H54 (cell line): ENCODE measurements around the gene CHST12.
"Not testable (repeated sequence)": the region's sequence is repeated elsewhere in the genome, so short reads cannot be mapped to it uniquely, and the experiment has no call there.

Source experiments
- DNase-seq: peaks from one replicate; pipeline ENCODE4 v3.0.0; 2011; ENCODE audit warnings: low spot score, mixed read lengths; ENCODE audit not compliant: insufficient read length
- FAIRE-seq: peaks from 3 replicates; lab custom pipeline; 2011; peaks lifted over from hg19 to GRCh38; lab: Jason Lieb, UNC
- POLR2A ChIP-seq: IDR thresholded peaks from 2 replicates; pipeline ENCODE4 v1.6.1; 2011; ENCODE audit warnings: low read depth, mild to moderate bottlenecking, low read length

CHST12 gene

GRCh38 chr7:2384354-2385243 lies 18.8 kb upstream of the CHST12 start:
- FAIRE-seq (no peak), DNase-seq (no peak)
- no peak for TF ChIP-seq POLR2A

GRCh38 chr7:2386122-2386521 lies 17.3 kb upstream of the CHST12 start:
- DNase-seq, FAIRE-seq: not testable (repeated sequence)

GRCh38 chr7:2386964-2387669 lies 16.3 kb upstream of the CHST12 start:
- FAIRE-seq (no peak), DNase-seq (no peak)
- no peak for TF ChIP-seq POLR2A

GRCh38 chr7:2387897-2388636 lies 15.3 kb upstream of the CHST12 start:
- FAIRE-seq, result no peak
- no peak for TF ChIP-seq POLR2A
- DNase-seq, result no peak

- TF ChIP-seq POLR2A, result no peak
- no peak for FAIRE-seq
- no peak for DNase-seq
These were observed 14.8 kb upstream of the CHST12 start for GRCh38 chr7:2388637-2388954.

- not testable (repeated sequence) for DNase-seq, FAIRE-seq
These were observed 13.2 kb upstream of the CHST12 start for GRCh38 chr7:2390020-2390816.

DNA sequence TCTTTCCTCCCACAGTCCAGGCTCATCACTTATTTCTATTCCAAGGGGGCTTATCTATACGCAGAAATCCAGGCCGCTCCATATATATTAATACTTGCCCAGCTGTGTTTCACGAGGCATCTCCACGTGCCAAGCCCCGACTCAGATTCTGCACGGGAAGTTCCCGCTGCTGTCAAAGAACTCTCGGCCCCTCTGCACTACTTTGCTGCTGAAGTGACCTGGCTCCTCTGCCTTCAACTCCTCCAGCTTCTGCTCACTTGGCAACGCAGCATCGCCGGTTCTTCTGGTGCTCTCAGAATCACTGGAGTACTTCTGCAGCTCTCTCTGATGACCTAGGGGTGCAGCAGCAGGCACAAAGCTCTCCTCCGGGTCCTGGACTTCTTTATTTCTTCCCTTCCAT lies 9.7 kb upstream of the CHST12 start:
- no peak for TF ChIP-seq POLR2A
- no peak for DNase-seq
- no peak for FAIRE-seq

GRCh38 chr7:2394566-2395082 lies 8.8 kb upstream of the CHST12 start:
- no peak for TF ChIP-seq POLR2A
- FAIRE-seq, result no peak
- DNase-seq, result no peak

DNA sequence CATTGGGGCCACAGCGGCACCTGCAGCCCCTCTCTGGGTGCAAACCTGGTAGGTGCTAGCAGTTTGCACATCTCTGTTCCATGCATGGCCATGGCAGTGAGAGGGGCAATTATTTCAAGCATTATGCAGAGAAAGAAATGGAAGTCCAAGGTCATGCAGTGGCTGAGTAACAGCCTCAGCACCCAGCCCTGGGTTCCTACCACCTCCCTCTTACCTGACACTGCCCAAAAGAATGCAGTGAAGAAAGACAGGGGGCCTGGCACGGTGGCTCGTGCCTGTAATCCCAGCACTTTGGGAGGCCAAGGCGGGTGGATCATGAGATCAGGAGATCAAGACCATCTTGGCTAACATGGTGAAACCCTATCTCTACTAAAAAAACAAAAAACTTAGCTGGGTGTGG lies 4.9 kb upstream of the CHST12 start:
- no peak for TF ChIP-seq POLR2A
- FAIRE-seq (no peak), DNase-seq (no peak)

DNA sequence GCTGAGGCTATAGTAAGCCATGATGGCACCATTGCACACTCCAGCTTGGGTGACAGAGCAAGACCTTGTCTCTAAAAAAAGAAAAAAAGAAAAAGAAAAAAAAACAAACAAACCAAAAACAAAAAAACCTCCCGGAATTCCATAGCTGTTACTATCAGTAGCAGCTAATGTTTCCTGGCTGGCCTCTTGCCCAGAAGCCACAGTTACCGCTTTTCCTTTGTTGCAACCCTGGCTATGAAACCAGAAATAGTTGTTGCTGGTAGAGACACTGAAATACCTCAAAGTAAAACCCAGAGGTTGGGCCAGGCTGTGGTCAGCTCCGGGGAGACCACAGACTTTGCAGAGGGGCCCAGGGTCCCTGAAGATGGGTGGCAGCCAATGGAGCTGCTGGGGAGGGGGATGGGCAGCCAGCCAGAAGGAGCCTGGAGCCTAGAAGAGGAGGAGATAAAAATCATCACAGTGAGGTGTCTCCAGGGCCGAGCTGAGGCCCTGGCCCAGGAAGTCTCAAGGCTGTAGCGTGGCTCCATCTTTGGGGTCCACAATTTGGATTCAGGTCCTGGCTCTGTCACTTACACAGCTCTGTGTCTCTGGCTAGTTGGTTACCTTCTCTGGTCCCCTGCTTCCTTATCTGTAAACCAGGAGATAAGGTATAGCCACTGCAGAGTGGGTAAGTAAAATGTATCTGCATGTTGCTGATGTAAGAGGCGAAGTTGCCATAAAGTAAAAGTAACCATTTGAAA lies 3.4 kb upstream of the CHST12 start:
- DNase-seq (peak; percentile 97), FAIRE-seq (no peak)
- TF ChIP-seq POLR2A, result 0 out of 2 replicates have a peak, but pooled peaks have one; percentile 10

GRCh38 chr7:2402687-2403013 lies 761 bp upstream of the CHST12 start:
- DNase-seq (no peak), FAIRE-seq (no peak)
- TF ChIP-seq POLR2A, result no peak

GRCh38 chr7:2403718-2404648 lies 572 bp downstream of the CHST12 start:
- peak; percentile 83 for DNase-seq

More at GRCh38 chr7:2403718-2404648, 572 bp downstream of the CHST12 start:
- no peak for FAIRE-seq
- TF ChIP-seq POLR2A, result no peak
